GM18951 (cell line): ENCODE measurements around the gene SPRED1.

Experiments
- POLR2A ChIP-seq: IDR thresholded peaks from 4 replicates; pipeline ENCODE4 v1.6.1; 2011; ENCODE audit warnings: mild to moderate bottlenecking; ENCODE audit not compliant: insufficient read length, insufficient read depth; ENCODE audit errors: extremely low read depth
- in situ Hi-C: fragments of 300-500 bp; cut with MboI; formaldehyde crosslinking; loops from one replicate; pipeline ENCODE4 v1.12.0; 2022; ENCODE audit warnings: low sequenced_read_pairs, mixed read lengths, inconsistent platforms; ENCODE audit not compliant: unreplicated experiment

Gene SPRED1

GRCh38 chr15:38252481-38253350 is at the start of gene SPRED1:
Gene SPRED1 (plus strand): TSS chr15:38252836. CDS start chr15:38253186, 350 bp downstream.
- TF ChIP-seq POLR2A, result no peak
- in situ Hi-C loops, result no loop called here

- in situ Hi-C loops, result no loop called here
- TF ChIP-seq POLR2A, result no peak
Measured at GRCh38 chr15:38205526-38206272, 46.9 kb upstream of the SPRED1 start.

GRCh38 chr15:38207621-38208020 is 45.0 kb upstream of the SPRED1 start:
- no peak for TF ChIP-seq POLR2A
- in situ Hi-C loops, result no loop called here

- TF ChIP-seq POLR2A, result no peak
- in situ Hi-C loops, result no loop called here
Measured at GRCh38 chr15:38208206-38208605, 44.4 kb upstream of the SPRED1 start.

- TF ChIP-seq POLR2A, result no peak
- in situ Hi-C loops, result no loop called here
Measured at GRCh38 chr15:38208779-38209178, 43.9 kb upstream of the SPRED1 start.

- no peak for TF ChIP-seq POLR2A
- in situ Hi-C loops, result no loop called here
Measured at GRCh38 chr15:38211249-38211648, 41.4 kb upstream of the SPRED1 start.

GRCh38 chr15:38211811-38212210 is 40.8 kb upstream of the SPRED1 start:
- in situ Hi-C loops, result no loop called here
- TF ChIP-seq POLR2A, result no peak

GRCh38 chr15:38212729-38213351 is 39.8 kb upstream of the SPRED1 start:
- no peak for TF ChIP-seq POLR2A

GRCh38 chr15:38213356-38213755 is 39.3 kb upstream of the SPRED1 start:
- TF ChIP-seq POLR2A, result no peak
- in situ Hi-C loops, result no loop called here

More at GRCh38 chr15:38212729-38213351, 39.8 kb upstream of the SPRED1 start:
- in situ Hi-C loops, result no loop called here

- in situ Hi-C loops, result no loop called here
- TF ChIP-seq POLR2A, result no peak
Measured at GRCh38 chr15:38215707-38216106, 36.9 kb upstream of the SPRED1 start.

GRCh38 chr15:38216763-38217162 is 35.9 kb upstream of the SPRED1 start:
- in situ Hi-C loops, result no loop called here
- no peak for TF ChIP-seq POLR2A

GRCh38 chr15:38217191-38217595 is 35.4 kb upstream of the SPRED1 start:
- no peak for TF ChIP-seq POLR2A
- in situ Hi-C loops, result no loop called here
